GM23338 (cell line): ENCODE measurements around the gene RASSF4.

Source experiments
- CREB1 ChIP-seq: fragments of 250-450 bp; sonication (Bioruptor Pico); IDR thresholded peaks from 2 replicates; pipeline ENCODE4 v1.5.0; 2020; ENCODE audit warnings: low read depth, mild to moderate bottlenecking, moderate library complexity
- EZH2phosphoT487 ChIP-seq: fragments of 200-600 bp; sonication (generic); IDR thresholded peaks from one replicate; pipeline ENCODE4 v1.8.1; 2018; ENCODE audit warnings: antibody characterized with exemption; ENCODE audit not compliant: unreplicated experiment
- POLR2AphosphoS5 ChIP-seq: IDR thresholded peaks from 2 replicates; pipeline ENCODE4 v1.6.1; 2016; ENCODE audit warnings: antibody characterized with exemption, low read depth
- TF ChIP-seq, protein P1 (sequence below), 2 experiments: fragments of 200-600 bp in 1 of 2; sonication (generic) in 1 of 2; conservative IDR thresholded peaks; 2 replicates each; pipeline versions ENCODE4 v1.5.1 to v1.6.1; 2016 to 2017; ENCODE audit warnings: antibody characterized with exemption in 2 of 2, low read depth in 2 of 2, mild to moderate bottlenecking in 2 of 2, moderate library complexity in 1 of 2

DNA sequence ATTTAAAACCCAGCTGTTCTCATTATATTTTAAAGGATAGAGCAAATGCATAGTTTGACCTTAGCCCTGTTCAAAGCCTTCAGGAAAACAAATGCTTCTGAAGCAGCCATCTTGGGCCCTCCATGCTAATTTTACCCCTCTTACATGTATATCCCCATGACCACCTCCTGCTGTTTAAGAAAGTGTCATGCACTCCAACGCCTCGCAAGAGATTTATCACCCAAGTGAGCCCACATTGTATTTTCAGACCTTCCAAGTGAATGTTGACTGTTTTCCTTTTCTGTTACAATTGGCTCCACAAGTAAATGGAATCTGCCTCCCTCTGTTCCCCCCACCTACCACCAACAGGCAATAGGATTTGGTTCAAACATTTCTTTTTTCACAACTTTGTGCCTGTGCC lies 43.2 kb upstream of the RASSF4 start:
- TF ChIP-seq POLR2AphosphoS5, result no peak
- TF ChIP-seq, protein P1, sequence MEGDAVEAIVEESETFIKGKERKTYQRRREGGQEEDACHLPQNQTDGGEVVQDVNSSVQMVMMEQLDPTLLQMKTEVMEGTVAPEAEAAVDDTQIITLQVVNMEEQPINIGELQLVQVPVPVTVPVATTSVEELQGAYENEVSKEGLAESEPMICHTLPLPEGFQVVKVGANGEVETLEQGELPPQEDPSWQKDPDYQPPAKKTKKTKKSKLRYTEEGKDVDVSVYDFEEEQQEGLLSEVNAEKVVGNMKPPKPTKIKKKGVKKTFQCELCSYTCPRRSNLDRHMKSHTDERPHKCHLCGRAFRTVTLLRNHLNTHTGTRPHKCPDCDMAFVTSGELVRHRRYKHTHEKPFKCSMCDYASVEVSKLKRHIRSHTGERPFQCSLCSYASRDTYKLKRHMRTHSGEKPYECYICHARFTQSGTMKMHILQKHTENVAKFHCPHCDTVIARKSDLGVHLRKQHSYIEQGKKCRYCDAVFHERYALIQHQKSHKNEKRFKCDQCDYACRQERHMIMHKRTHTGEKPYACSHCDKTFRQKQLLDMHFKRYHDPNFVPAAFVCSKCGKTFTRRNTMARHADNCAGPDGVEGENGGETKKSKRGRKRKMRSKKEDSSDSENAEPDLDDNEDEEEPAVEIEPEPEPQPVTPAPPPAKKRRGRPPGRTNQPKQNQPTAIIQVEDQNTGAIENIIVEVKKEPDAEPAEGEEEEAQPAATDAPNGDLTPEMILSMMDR (conservative IDR thresholded peaks at IDR 0.05; ENCODE audit: low read depth in 2 of 2), result no peak
- no peak for TF ChIP-seq EZH2phosphoT487
- no peak for TF ChIP-seq CREB1
